HepG2 (cell line): ENCODE data around the gene SNX30. TPM values are rescaled to one million over a fixed set of nuclear protein-coding genes. Genes with fewer than 3 reads are reported as not detected.

Experiments
- ATAC-seq: fragments of 200-7000 bp; cut with Tn5 transposase; 3 replicates; pipeline ENCODE4 v1.9.1; 2020; ENCODE audit warnings: mild to moderate bottlenecking, moderate library complexity
- BruUV-seq: library from RNA; stranded (reverse); fragments of 400-500 nt; replicated peaks from 2 replicates; lab custom pipeline; 2021; lab: Mats Ljungman, UMichigan
- CTCF ChIA-PET: fragments of 300-600 bp; formaldehyde crosslinking; extraction: SDS; loops from one replicate; lab custom pipeline; 2021; ENCODE audit warnings: low total read pairs, inconsistent platforms, low intra/inter-chr PET ratio; lab: Yijun Ruan, JAX
- POLR2A ChIA-PET: fragments of 350-600 bp; sonication (Branson Sonifier 250); formaldehyde crosslinking; loops from one replicate; lab custom pipeline; 2020; ENCODE audit warnings: antibody characterized with exemption, inconsistent platforms; lab: Yijun Ruan, JAX
- DNase-seq: peaks from one replicate; pipeline ENCODE4 v3.0.0-alpha.2; 2015; ENCODE audit warnings: low spot score
- FAIRE-seq: peaks from 3 replicates; lab custom pipeline; 2011; peaks lifted over from hg19 to GRCh38; lab: Jason Lieb, UNC
- H2AFZ ChIP-seq: one replicate; pipeline ENCODE4 v1.6.1; 2011; ENCODE audit warnings: low read length, inconsistent platforms
- H3K27ac ChIP-seq: fragments of 300-600 bp; 3 replicates; pipeline ENCODE4 v1.8.0; 2011; ENCODE audit warnings: mixed run types, mild to moderate bottlenecking, mixed read lengths, low read length, inconsistent platforms; ENCODE audit not compliant: insufficient read depth; ENCODE audit errors: extremely low read length
- H3K27me3 ChIP-seq, 2 experiments: fragments of 200-600 bp in 1 of 2; 2 replicates in 1 of 2; 3 replicates in 1 of 2; pipeline versions ENCODE4 v1.6.0 to v1.8.0; 2011; ENCODE audit warnings: low read length in 2 of 2, mild to moderate bottlenecking in 2 of 2, moderate library complexity in 2 of 2, inconsistent platforms in 1 of 2; ENCODE audit not compliant: insufficient read depth in 2 of 2, control insufficient read depth in 1 of 2
- H3K36me3 ChIP-seq, 2 experiments: fragments of 200-600 bp in 1 of 2; replicated peaks in 1 of 2; 2 replicates in 1 of 2; 3 replicates in 1 of 2; pipeline versions ENCODE4 v1.5.1 to v1.8.0; 2011; ENCODE audit warnings: low read length in 2 of 2, inconsistent platforms in 1 of 2; ENCODE audit not compliant: insufficient read depth in 2 of 2, control insufficient read depth in 1 of 2
- H3K4me1 ChIP-seq: 2 replicates; pipeline ENCODE4 v1.5.1; 2012; ENCODE audit warnings: low read length, inconsistent platforms; ENCODE audit not compliant: insufficient read depth
- H3K4me2 ChIP-seq: 2 replicates; pipeline ENCODE4 v1.6.0; 2011; ENCODE audit warnings: low read depth, low read length, inconsistent platforms
- H3K4me3 ChIP-seq, 3 experiments: fragments of 200-600 bp in 1 of 3; sonication (generic), shearing (Covaris generic) in 1 of 3; replicated peaks in 1 of 3; 2 replicates each; pipeline ENCODE4 v1.5.1; 2011 to 2016; ENCODE audit warnings: low read length in 3 of 3, inconsistent platforms in 2 of 3, low read depth in 2 of 3, mild to moderate bottlenecking in 2 of 3, control low read depth in 1 of 3, mixed read lengths in 1 of 3; ENCODE audit not compliant: insufficient read depth in 1 of 3
- H3K79me2 ChIP-seq: one replicate; pipeline ENCODE4 v1.6.1; 2011; ENCODE audit warnings: low read length, inconsistent platforms; ENCODE audit not compliant: insufficient read depth
- H3K9ac ChIP-seq: 2 replicates; pipeline ENCODE4 v1.6.0; 2011; ENCODE audit warnings: mild to moderate bottlenecking, low read depth, low read length, inconsistent platforms; ENCODE audit not compliant: insufficient read depth
- H3K9me3 ChIP-seq: 2 replicates; pipeline ENCODE4 v1.5.1; 2012; ENCODE audit warnings: mild to moderate bottlenecking, low read length
- H4K20me1 ChIP-seq: 2 replicates; pipeline ENCODE4 v1.6.0; 2011; ENCODE audit warnings: inconsistent platforms, mild to moderate bottlenecking, low read length, moderate library complexity; ENCODE audit not compliant: insufficient read depth
- FOXK2 ChIP-seq: fragments of 450-650 bp; IDR thresholded peaks from 2 replicates; pipeline ENCODE4 v1.6.1; 2016
- HNF1B ChIP-seq: sonication (generic); formaldehyde crosslinking; IDR thresholded peaks from 2 replicates; pipeline ENCODE4 v1.5.1; 2020; ENCODE audit warnings: mild to moderate bottlenecking, moderate library complexity, missing genetic modification reagents
- NFYB ChIP-seq: sonication (generic); formaldehyde crosslinking; IDR thresholded peaks from 2 replicates; pipeline ENCODE4 v1.4.0; 2020; ENCODE audit warnings: missing genetic modification reagents
- RORA ChIP-seq: sonication (generic); formaldehyde crosslinking; IDR thresholded peaks from 2 replicates; pipeline ENCODE4 v1.5.0; 2020; ENCODE audit warnings: mild to moderate bottlenecking, missing genetic modification reagents, moderate library complexity
- RXRB ChIP-seq: IDR thresholded peaks from 2 replicates; pipeline ENCODE4 v1.6.1; 2016; ENCODE audit warnings: borderline replicate concordance, missing genetic modification reagents, missing compliant biosample characterization
- TEF ChIP-seq: sonication (generic); formaldehyde crosslinking; IDR thresholded peaks from 2 replicates; pipeline ENCODE4 v1.5.0; 2020; ENCODE audit warnings: missing genetic modification reagents
- XBP1 ChIP-seq: sonication (generic); formaldehyde crosslinking; IDR thresholded peaks from 2 replicates; pipeline ENCODE4 v1.5.0; 2020; ENCODE audit warnings: missing genetic modification reagents
- ZNF207 ChIP-seq: fragments of 450-650 bp; IDR thresholded peaks from 2 replicates; pipeline ENCODE4 v1.6.1; 2016; ENCODE audit warnings: antibody characterized with exemption, borderline replicate concordance
- ZNF431 ChIP-seq: sonication (generic); formaldehyde crosslinking; IDR thresholded peaks from 2 replicates; pipeline ENCODE4 v1.9.0; 2022; ENCODE audit warnings: missing genetic modification reagents, low read depth, mild to moderate bottlenecking, borderline replicate concordance
- ZNF556 ChIP-seq: sonication (generic); formaldehyde crosslinking; IDR thresholded peaks from 2 replicates; pipeline ENCODE4 v1.4.0; 2020; ENCODE audit warnings: mild to moderate bottlenecking, missing genetic modification reagents, borderline replicate concordance
- ZNF878 ChIP-seq: sonication (generic); formaldehyde crosslinking; IDR thresholded peaks from 2 replicates; pipeline ENCODE4 v1.8.1; 2023; ENCODE audit warnings: mild to moderate bottlenecking, missing genetic modification reagents, moderate library complexity
- WGBS: methylation state at CpG from one replicate; pipeline ENCODE4 v1.1.6; 2017; ENCODE audit warnings: low lambda C conversion rate; 5-methylcytosine and 5-hydroxymethylcytosine counted together
- in situ Hi-C: cut with HindIII; loops from 2 replicates; pipeline ENCODE4 v1.10.0; 2017; ENCODE audit warnings: low pct_unique_long_range_greater_than_20kb; ENCODE audit not compliant: extremely low pct_ligation_motif_present
- intact Hi-C: fragments of 100-400 bp; cut with micrococcal nuclease; formaldehyde crosslinking; loops from one replicate; pipeline ENCODE4 v1.10.0; 2022; ENCODE audit not compliant: unreplicated experiment
- polyA plus RNA-seq, 8 experiments: library from polyadenylated mRNA; depleted of rRNA in 3 of 8; stranded (reverse) in 7 of 8; unstranded in 1 of 8; fragments of >200 nt; fragmentation: Illumina TruSeq in 4 of 8; extraction: Trizol in 4 of 8; gene quantifications; 2 replicates each; pipeline versions ENCODE4 v1.2.1 to v1.2.3, GENCODE V29; 2011 to 2016; ENCODE audit warnings: low read depth in 4 of 8, missing spikeins in 1 of 8, mixed read lengths in 1 of 8; ENCODE audit not compliant: insufficient read depth in 1 of 8
- total RNA-seq, 5 experiments: library from RNA; depleted of rRNA; stranded (reverse); fragments of >200 nt; fragmentation: Illumina TruSeq; extraction: Trizol; gene quantifications; 2 replicates each; pipeline ENCODE4 v1.2.3, GENCODE V29; 2016; ENCODE audit warnings: low read depth in 1 of 5

The SNX30 gene
- total and polyA plus RNA-seq, 2 of the 13 experiments (the other 11 are each of a cell fraction or from before 2014, with no cell fraction given) = 4.4 to 12.4 TPM

GRCh38 chr9:112866662-112867274 is 116.2 kb downstream of the SNX30 start:
- H3K4me2 ChIP-seq = no peak overlapping the region
- DNase-seq (no peak), FAIRE-seq (no peak), ATAC-seq (no peak)
- H3K9ac ChIP-seq = no peak overlapping the region
- H3K4me3 ChIP-seq = no peak overlapping the region
- intact Hi-C loops = no loop called here
- no peaks in the 10 kb centered on the region for H4K20me1 ChIP-seq
- H3K36me3 ChIP-seq = peaks cover 1 to 9% of the 10 kb centered on the region in 2 experiments; a peak in 3 of 5 replicates
- peaks cover 41% of the 10 kb centered on the region for H3K4me1 ChIP-seq
- POLR2A ChIA-PET = no interaction called here
- TF ChIP-seq TEF (no peak), HNF1B (no peak), RXRB (CRISPR knock-in tag) (no peak), ZNF207 (no peak), ZNF878 (CRISPR knock-in tag) (no peak), ZNF556 (no peak), ZNF431 (CRISPR knock-in tag) (no peak), FOXK2 (no peak), NFYB (no peak), RORA (CRISPR knock-in tag) (no peak), XBP1 (CRISPR knock-in tag) (no peak)
- no TSS peak for BruUV-seq
- 91% methylated on average over 1 of the region's 1 CpG for WGBS
- no peak overlapping the region for H3K27ac ChIP-seq
- no peaks in the 10 kb centered on the region for H3K9me3 ChIP-seq
- no peak overlapping the region for H2AFZ ChIP-seq
- in situ Hi-C loops = no loop called here
- no peaks in the 10 kb centered on the region for H3K27me3 ChIP-seq
- H3K79me2 ChIP-seq = no peaks in the 10 kb centered on the region
- CTCF ChIA-PET = no interaction called here
